ENCODE data around the gene MSRB3.

GRCh38 chr12:65496617-65497016, 218.1 kb downstream of the MSRB3 start:
- no peak for TF ChIP-seq POLR2A (IDR thresholded peaks at IDR 0.05)
- TF ChIP-seq, protein P1, sequence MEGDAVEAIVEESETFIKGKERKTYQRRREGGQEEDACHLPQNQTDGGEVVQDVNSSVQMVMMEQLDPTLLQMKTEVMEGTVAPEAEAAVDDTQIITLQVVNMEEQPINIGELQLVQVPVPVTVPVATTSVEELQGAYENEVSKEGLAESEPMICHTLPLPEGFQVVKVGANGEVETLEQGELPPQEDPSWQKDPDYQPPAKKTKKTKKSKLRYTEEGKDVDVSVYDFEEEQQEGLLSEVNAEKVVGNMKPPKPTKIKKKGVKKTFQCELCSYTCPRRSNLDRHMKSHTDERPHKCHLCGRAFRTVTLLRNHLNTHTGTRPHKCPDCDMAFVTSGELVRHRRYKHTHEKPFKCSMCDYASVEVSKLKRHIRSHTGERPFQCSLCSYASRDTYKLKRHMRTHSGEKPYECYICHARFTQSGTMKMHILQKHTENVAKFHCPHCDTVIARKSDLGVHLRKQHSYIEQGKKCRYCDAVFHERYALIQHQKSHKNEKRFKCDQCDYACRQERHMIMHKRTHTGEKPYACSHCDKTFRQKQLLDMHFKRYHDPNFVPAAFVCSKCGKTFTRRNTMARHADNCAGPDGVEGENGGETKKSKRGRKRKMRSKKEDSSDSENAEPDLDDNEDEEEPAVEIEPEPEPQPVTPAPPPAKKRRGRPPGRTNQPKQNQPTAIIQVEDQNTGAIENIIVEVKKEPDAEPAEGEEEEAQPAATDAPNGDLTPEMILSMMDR (IDR thresholded peaks at IDR 0.05) = no peak

Measured in Peyer's patch (tissue), 4 donors.